Erythroblast (primary cell): ENCODE data around the gene PARVA.

ENCODE experiments used
- DNase-seq, 2 experiments: peaks; one replicate each; lab custom pipeline; 2025; lab: John Stamatoyannopoulos, UW
- GATA1 ChIP-seq: IDR thresholded peaks from 2 replicates; pipeline ENCODE4 v1.6.1; 2011; ENCODE audit warnings: low read depth, mild to moderate bottlenecking, control low read depth, low read length, moderate library complexity
- POLR2A ChIP-seq: IDR thresholded peaks from 2 replicates; pipeline ENCODE4 v1.6.1; 2011; ENCODE audit warnings: mild to moderate bottlenecking, low read length

Gene PARVA

GRCh38 chr11:12420706-12421105 is 43.3 kb downstream of the PARVA start:
- TF ChIP-seq GATA1 (no peak), POLR2A (no peak)
- no peak for DNase-seq

GRCh38 chr11:12421386-12421785 is 44.0 kb downstream of the PARVA start:
- no peak for TF ChIP-seq GATA1
- TF ChIP-seq POLR2A, result no peak
- DNase-seq, result no peak

- no peak for TF ChIP-seq POLR2A
- no peak for DNase-seq
These were observed 48.8 kb downstream of the PARVA start for GRCh38 chr11:12426176-12426575.

- no peak for TF ChIP-seq POLR2A
- TF ChIP-seq GATA1, result no peak
- no peak for DNase-seq
These were observed 51.8 kb downstream of the PARVA start for GRCh38 chr11:12429155-12429554.

GRCh38 chr11:12430351-12430750 is 53.0 kb downstream of the PARVA start:
- DNase-seq, result no peak
- no peak for TF ChIP-seq POLR2A
- no peak for TF ChIP-seq GATA1

GRCh38 chr11:12430954-12431595 is 53.7 kb downstream of the PARVA start:
- TF ChIP-seq GATA1, result no peak
- no peak for TF ChIP-seq POLR2A
- no peak for DNase-seq

- TF ChIP-seq POLR2A (no peak), GATA1 (no peak)
- no peak for DNase-seq
These were observed 55.1 kb downstream of the PARVA start for GRCh38 chr11:12432507-12432906.

- no peak for DNase-seq
- no peak for TF ChIP-seq POLR2A
- no peak for TF ChIP-seq GATA1
These were observed 55.8 kb downstream of the PARVA start for GRCh38 chr11:12433121-12433520.

GRCh38 chr11:12433571-12434324 is 56.4 kb downstream of the PARVA start:
- no peak for DNase-seq
- no peak for TF ChIP-seq GATA1
- TF ChIP-seq POLR2A, result no peak

- DNase-seq, result no peak
- TF ChIP-seq POLR2A, result no peak
- no peak for TF ChIP-seq GATA1
These were observed 56.9 kb downstream of the PARVA start for GRCh38 chr11:12434325-12434654.

- TF ChIP-seq POLR2A (no peak), GATA1 (no peak)
- DNase-seq, result no peak
These were observed 57.9 kb downstream of the PARVA start for GRCh38 chr11:12435264-12435663.

- DNase-seq, result no peak
- no peak for TF ChIP-seq POLR2A
- TF ChIP-seq GATA1, result no peak
These were observed 58.9 kb downstream of the PARVA start for GRCh38 chr11:12436266-12436665.

GRCh38 chr11:12438291-12438690 is 60.9 kb downstream of the PARVA start:
- DNase-seq, result no peak
- TF ChIP-seq POLR2A (no peak), GATA1 (no peak)

- no peak for DNase-seq
- TF ChIP-seq GATA1 (no peak), POLR2A (no peak)
These were observed 62.2 kb downstream of the PARVA start for GRCh38 chr11:12439615-12440014.

GRCh38 chr11:12440565-12440964 is 63.2 kb downstream of the PARVA start:
- DNase-seq, result no peak
- TF ChIP-seq POLR2A (no peak), GATA1 (no peak)
